Amniotic stem cell (primary cell): ENCODE results near the gene CSPG4.
"Not testable (repeated sequence)": the region's sequence is repeated elsewhere in the genome, so short reads cannot be mapped to it uniquely, and the experiment has no call there.

ENCODE experiments used
- DNase-seq: peaks from one replicate; lab custom pipeline; 2025; lab: John Stamatoyannopoulos, UW

The CSPG4 gene, protein sequence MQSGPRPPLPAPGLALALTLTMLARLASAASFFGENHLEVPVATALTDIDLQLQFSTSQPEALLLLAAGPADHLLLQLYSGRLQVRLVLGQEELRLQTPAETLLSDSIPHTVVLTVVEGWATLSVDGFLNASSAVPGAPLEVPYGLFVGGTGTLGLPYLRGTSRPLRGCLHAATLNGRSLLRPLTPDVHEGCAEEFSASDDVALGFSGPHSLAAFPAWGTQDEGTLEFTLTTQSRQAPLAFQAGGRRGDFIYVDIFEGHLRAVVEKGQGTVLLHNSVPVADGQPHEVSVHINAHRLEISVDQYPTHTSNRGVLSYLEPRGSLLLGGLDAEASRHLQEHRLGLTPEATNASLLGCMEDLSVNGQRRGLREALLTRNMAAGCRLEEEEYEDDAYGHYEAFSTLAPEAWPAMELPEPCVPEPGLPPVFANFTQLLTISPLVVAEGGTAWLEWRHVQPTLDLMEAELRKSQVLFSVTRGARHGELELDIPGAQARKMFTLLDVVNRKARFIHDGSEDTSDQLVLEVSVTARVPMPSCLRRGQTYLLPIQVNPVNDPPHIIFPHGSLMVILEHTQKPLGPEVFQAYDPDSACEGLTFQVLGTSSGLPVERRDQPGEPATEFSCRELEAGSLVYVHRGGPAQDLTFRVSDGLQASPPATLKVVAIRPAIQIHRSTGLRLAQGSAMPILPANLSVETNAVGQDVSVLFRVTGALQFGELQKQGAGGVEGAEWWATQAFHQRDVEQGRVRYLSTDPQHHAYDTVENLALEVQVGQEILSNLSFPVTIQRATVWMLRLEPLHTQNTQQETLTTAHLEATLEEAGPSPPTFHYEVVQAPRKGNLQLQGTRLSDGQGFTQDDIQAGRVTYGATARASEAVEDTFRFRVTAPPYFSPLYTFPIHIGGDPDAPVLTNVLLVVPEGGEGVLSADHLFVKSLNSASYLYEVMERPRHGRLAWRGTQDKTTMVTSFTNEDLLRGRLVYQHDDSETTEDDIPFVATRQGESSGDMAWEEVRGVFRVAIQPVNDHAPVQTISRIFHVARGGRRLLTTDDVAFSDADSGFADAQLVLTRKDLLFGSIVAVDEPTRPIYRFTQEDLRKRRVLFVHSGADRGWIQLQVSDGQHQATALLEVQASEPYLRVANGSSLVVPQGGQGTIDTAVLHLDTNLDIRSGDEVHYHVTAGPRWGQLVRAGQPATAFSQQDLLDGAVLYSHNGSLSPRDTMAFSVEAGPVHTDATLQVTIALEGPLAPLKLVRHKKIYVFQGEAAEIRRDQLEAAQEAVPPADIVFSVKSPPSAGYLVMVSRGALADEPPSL (N-terminal part only)

DNA sequence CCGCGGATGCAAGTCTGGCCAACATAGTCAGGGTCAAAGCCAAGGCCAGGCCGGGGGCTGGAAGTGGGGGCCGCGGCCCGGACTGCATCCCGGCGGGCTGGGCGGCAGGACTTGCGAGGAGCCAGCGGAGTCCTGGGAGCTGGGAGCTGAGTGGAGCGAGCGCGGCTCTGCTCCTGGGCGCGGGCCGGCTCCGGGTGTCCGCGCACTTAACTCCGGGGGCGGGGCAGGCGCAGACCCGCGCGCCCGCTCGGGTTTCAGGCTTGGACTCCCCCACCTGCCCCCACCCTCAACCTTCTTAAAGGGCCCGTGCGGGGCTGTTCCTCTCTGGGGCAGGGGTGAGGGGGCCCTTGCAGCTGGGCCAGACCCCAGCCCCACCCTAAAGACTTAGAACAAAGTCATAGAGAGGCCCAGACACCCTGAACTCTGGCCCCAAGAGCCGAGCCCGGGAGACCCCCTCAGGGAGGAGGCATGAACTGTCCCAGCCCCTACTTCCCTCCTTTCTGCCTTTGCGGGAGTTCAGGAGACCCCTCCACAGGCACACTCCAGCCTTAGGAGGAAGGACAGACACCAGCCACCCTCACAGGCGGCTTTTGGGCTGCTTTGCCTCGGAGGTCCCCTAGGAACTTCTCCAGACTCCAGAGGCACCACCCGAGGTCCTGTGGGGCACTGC, at the start of gene CSPG4:
Gene CSPG4 (minus strand): TSS at position 181 of the 670 bp plus-strand sequence. CDS start 93 bp downstream, at position 88.
- peak; percentile 71 for DNase-seq

DNA sequence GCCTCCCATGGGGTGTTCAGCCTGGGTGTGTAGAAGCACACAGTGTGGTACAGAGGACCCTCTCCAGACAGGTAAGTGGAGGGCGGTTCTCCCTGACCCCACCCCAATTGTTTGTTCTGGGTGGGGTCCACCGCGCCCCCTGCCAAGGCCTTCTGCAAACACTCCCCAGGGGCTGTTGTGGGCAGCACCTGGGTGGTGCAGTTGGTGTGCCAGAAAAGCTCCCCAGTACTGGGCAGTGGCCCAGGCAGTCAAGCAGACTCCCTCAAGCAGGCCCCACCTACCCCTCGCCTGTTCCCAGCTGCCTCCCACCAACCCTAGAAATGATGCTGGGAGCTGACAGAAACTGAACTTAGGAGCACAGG, 49.7 kb upstream of the CSPG4 start:
- not testable (repeated sequence) for DNase-seq

DNA sequence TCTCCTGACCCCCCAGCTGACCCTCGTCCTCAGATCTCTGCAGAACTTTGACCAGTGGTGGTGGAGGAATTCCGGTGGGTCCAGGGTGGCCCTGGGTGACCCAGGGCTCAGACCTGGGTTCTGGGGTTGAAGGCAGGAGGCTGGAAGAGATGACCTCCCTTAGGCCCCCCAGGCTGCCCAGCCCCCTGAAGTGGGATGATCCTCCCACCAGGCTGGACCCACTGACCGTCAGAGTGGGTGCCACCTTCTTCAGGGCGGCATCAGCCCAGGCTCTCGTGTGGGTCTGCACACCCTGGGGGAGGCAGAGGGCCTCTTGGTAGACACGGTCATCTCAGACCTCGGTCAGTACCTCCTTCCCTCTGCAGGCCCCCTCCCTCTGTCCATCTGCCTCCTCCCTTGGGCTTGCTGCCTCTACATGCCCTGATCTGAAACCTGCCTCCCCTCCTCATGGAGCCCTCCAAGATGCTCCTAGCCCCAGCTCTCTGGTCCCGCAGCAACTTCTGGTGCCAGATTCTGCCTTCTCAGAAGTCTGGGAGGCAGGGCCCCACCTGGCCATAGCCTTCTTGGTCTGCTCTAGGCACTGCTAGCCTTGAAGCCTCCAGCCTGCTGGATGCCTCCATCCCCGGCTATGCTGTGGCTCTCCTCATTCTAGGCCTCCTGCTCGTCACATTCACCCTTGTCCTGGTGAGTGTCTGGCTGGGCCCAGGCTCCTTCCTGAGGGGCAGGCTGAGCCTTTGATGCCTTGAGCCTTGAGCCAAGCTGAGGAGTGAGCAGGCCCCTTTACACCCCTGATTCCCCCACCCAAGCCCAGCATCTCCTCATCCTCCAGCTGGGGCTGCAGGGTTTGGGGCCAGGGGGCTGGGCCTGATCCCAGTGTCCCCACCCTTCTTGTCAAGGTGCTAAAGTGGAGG, 49.1 kb upstream of the CSPG4 start:
- DNase-seq, result no peak

DNA sequence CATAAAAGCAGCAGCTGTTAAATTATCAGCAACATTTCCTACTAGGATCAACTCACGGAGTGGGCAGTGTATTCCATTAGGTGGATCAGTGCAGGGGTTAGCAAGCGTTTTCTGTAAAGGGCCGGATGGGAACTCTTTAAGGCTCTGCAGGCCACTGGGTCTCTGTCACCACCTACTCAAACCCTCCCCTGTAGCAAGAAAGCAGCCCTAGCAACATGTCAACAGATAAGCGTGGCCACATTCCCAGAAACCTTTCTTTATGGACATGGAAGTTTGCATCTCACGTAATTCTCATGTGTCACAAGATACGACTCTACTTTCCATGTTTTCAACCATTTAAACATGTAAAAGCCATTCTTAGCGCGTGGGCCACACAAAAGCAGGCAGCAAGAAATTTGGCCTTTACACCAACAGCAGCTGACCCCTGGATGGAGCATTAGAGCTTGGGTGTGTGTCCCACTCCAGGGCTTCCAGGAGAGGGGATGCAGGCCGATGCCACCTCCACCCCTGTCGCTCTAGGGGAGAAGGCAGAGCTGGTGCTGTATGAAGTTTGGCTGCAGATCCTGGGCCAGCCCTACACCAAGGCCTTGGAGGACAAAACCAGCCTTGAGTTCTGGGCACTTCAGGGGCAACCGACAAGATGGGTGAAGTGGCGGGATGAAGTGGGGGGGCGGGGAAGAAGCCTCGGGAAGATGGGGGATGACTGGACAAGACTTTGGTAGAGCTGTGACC, 48.2 kb upstream of the CSPG4 start:
- no peak for DNase-seq

DNA sequence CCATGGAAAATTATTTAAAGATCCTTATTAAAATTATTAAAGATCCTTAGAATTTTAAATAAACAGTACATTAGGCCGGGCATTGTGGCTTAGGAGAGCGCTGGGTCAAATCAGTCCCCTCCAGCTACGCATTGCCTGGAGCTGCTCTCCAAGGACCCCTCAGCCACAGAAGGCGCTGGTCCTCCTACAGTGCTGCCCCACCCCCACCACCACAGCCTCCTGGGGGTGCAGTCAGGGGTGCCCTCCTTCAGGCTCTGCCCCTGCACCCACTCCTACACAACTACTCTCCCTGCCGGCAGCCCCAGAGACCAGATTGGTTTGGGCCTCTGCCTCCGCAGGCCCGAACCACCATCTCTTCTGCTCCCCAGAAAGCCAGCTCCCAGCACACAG, 47.5 kb upstream of the CSPG4 start:
- not testable (repeated sequence) for DNase-seq

DNA sequence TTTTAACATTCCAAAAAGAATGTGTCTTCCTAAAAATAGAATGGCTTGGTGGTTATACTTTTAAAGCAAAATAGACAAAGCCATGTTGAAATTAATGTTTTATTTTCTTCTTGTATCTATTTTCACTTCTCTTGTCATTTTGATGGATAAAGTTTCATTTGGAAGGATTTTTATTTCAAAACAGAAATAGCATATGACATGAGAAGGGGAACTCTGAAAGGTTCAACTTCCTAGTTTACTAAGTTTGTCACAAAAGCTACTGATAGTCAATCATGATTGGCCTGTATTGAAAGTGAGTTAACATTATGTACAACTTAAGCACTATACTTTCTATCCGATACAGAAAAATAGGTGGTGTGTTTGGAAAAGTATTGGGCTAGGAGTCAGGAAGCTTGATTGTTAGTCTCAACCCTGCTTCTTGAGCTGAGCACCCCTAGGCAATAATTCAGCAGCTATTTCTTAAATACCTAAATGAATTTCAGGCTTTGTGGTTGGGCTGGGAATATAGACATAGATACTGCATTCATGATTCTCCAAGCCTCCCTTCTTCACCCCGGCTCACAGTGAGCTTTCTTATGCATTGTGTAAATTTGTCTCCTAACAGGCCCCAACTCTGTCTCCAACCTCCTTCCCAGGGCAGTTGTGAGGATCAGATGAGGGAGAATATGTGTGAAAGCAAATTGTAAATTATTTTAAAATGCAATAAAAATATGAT, 46.9 kb upstream of the CSPG4 start:
- DNase-seq, result no peak

DNA sequence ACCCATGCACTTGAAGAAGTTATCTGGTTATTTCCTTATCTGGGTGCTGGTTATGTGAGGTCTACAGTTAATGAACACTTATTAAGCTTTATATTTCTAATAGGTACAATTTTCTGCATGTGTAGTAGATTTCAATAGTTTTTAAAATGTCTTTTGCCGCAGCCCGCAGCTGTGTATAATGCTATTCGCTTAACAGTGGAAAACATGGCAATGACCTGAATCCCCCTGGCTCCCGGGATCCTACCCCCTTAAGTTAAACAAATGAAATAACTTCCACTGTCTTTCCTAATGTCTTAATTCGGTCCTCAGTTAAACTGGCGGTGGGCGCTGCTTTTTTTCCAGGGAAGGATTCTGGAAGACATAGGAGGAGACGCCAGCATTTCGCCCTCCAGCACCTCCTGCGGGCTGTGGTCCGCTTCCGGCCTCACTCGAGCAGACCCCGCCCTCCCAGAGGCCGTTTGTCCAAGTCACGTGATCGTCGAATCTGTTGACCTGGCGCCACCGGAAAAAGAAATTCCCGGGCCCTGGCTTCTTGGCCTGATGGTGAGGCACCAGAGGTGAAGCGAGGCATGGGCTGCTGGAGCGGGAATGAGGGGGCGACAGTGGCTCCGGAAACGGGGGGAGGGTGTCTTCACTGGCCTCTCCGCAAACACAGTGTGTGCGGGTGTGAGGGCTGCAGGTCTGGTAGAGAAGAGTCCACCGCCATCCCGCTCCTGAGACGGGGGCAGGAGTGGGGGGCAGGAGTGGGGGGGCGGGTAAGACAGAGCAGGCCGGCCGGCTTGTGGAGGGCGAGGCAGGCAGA, 45.6 kb upstream of the CSPG4 start:
- DNase-seq, result peak; percentile 70

DNA sequence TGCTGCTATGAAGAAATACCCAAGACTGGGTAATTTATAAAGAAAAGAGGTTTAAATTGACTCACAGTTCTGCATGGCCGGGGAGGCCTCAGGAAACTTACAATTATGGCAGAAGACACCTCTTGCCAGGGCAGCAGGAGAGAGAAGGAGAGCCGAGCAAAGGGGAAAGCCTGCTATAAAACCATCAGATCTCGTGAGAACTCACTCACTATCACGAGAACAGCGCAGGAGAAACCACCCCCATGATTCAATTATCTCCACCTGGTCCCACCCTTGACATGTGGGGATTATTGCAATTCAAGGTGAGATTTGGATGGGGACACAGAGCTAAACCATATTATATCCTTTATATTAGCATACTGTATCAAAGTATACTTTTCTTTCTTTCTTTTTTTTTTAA, 42.2 kb upstream of the CSPG4 start:
- not testable (repeated sequence) for DNase-seq

DNA sequence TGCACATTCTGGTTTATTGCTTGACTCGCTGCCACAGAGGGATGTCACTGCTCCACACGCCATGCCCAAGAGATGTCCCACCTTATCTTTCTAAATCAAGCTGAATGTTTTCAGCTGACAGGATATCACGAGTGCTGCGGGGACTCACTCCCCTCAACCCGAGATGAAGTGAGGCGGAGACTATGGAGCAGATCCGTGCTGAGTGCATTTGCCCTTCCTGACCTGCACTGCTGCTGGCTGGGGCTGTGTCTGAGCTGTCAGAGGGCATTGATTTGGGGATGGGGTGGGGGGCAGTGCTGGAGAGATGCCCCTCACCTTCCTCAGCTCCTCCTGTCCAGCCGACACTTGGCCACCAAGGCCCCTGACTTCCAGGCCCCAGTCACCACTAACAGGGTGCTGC, 40.5 kb upstream of the CSPG4 start:
- no peak for DNase-seq

DNA sequence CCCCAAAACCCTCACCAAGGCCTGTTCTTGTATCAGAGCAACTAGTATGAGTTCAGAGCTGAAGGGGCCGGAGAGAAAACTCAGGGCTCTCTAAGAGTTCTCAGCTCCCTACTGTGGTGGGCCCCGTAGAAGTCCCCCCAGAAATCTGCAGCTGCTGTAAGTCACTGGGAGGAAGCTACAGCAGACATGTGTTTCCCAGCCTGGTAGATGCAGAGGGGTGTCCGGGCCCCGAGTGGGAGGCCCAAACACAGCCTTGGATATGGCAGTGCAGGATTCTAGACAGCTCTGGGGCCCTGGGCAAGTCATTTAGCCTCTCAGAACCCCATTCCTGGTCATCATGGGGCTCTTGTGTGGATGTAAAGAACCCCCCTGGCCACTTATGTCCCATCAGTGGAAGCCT, 39.2 kb upstream of the CSPG4 start:
- DNase-seq, result no peak

DNA sequence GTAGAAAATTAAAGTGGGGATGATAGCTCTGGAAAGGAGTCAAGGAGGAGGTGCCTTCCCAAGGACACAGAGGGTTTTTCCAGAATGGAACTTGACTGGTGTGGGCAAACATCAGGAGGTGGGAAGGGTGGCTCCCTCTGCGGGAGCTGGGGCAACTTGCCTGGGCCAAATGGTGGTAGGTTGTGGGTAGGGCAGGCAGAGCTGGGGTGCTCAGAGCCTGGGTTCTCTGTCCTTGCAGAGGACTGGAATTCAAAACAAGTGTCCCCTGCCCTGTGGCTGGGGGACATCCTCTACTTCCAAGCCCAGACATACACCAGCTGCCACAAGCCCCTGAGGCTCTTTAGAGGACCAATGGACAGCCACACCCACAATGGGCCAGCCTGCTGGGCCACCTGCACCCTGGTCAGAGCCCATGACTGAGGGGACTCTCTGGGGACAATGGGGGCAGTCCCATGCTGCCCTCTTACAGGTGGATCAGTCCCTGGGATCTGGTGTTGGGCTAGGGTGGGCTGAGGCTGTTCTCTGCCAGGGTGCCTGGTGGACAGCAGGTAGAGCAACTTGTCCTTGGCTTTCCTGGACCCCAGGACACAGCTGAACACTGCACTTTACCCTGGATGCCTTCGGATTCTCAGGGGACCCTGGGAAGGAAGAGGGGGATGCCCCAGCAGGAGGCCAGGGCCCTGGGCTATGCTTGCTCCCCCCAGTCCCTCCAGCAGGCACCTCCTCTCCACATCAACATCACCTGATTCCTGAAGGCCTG, 38.6 kb upstream of the CSPG4 start:
- no peak for DNase-seq

DNA sequence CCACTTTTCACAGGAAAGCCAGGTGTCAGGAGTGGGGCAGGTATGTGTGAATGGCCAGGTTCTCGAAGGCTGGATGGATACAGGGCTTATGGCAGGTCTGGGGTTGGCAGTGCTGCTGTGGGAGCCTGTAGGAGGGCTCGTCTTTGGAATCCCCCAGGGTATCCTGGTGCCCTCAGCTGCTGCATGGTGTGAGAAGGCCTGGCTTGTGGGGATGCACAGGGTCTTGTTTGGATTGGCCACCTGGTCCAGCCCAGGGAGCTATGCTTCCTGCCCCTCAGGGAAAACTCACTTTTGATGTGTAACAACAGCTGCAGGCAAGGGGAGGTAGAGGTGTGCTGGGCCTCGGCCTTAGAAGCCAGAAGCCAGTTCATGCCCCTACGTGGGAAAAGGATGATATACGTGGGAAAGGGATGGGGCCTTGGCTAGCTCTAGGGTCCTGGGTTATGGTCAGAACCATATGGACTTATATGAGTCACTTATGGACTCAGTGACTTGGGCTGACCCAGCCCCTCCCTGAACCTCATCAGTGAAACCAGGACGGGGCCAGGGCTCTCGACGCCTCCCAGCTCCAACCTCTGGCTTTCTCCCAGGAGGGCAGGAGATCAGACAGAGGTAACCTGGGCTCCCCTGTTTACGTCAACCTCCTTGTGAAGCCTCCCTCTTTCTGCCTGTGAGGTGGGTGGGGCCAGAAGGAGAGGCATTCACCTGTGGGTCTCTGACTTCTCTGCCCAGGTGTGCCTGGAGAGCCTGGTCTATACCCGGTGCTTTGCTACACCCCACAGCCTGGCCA, 37.8 kb upstream of the CSPG4 start:
- no peak for DNase-seq

DNA sequence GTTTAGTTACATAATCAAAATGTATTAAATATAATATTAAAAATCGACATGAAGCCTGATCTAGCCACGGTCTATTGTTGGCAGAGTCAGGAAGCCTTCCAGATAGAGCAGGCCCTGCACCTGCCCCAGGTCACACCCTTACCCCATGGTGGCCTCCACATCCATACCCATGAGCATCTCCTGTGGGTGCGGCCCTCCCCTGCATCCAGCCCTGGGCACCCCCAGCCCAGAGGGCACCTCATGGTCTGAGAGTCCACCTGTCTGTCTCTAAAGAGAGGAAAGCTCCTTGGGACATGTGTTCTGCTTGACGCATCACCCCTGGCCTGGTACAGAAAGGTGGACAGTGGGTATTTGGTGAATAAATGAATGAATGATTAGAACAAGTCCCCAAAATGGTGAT, 37.2 kb upstream of the CSPG4 start:
- DNase-seq, result no peak

DNA sequence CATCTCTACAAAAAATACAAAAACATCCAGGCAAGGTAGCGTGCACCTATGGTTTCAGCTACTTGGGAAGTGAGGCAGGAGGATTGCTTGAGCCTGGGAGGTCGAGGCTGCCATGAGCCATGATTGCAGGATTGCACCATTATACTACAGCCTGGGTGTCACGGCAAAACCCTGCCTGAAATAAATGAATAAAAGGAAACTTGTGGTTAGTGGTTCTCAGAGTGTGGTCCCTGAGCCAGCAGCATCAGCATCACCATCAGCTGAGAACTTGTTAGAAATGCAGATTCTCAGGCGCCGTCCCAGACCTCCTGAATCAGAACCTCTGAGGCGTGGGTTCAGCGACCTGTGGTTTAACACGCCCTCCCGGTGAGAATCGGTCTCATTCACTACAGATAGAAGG, 36.2 kb upstream of the CSPG4 start:
- not testable (repeated sequence) for DNase-seq

DNA sequence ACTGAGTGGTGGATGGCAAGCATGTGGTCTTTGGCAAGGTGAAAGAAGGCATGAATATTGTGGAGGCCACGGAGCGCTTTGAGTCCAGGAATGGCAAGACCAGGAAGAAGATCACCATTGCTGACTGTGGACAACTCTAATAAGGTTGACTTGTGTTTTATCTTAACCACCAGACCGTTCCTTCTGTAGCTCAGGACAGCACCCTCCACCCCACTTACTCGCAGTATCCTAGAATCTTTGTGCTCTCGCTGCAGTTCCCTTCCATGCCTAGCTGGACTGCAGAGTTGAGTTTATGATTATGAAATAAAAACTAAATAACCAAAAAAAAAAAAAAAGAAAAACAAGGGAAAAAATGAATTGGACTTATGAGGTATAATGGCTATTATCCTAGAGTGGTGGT, 34.5 kb upstream of the CSPG4 start:
- DNase-seq, result not testable (repeated sequence)

DNA sequence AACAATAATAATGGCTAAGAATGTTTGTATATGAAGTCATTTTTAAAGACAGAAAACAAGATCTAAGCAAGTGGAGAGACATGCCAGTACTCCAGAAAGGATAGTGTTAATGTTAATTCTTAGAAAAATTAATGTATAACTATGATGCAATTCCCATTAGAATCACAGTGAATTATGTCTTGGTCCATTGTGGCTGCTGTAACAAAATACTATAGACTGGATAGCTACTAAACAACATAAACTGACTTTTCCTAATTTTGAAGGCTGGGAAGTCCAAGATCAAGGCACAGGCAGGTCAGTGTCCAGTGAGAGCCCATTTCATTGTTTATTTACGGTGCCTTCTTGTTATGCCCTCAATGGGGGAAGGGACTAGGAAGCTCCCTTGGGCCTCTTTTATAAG, 32.7 kb upstream of the CSPG4 start:
- DNase-seq, result no peak

DNA sequence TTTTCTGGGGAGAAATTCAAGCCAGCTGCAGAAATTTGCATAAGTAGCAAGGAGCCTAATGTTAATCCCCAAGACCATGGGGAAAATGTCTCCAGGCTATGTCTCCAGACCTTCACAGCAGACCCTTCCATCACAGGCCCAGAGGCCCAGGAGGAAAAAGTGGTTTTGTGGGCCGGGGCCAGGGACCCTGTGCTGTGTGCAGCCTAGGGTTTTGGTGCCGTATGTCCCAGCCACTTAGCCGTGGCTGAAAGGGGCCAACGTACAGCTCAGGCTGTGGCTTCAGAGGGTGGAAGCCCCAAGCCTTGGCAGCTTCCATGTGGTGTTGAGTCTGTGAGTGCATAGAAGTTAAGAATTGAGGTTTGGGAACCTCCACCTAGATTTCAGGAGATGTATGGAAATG, 29.7 kb upstream of the CSPG4 start:
- DNase-seq, result not testable (repeated sequence)
